H1 (cell line): ENCODE data around the gene CLDN16. TPM values are rescaled to one million over a fixed set of nuclear protein-coding genes. Genes with fewer than 3 reads are reported as not detected.

Source experiments
- CTCF ChIA-PET: fragments of 300-600 bp; sonication (Branson Sonifier 250); formaldehyde crosslinking; loops from one replicate; lab custom pipeline; 2021; ENCODE audit not compliant: partially characterized antibody; lab: Charles Lee
- POLR2A ChIA-PET: fragments of 300-600 bp; sonication (Branson Sonifier 250); formaldehyde crosslinking; loops from one replicate; lab custom pipeline; 2021; ENCODE audit warnings: inconsistent platforms; ENCODE audit not compliant: partially characterized antibody; lab: Charles Lee
- DNase-seq, 2 experiments: peaks; one replicate each; pipeline versions ENCODE4 v3.0.0 to v3.0.0-alpha.2; 2010 to 2022; ENCODE audit warnings: low spot score in 2 of 2, low read depth in 1 of 2, mixed read lengths in 1 of 2
- FAIRE-seq: peaks from 2 replicates; lab custom pipeline; 2011; peaks lifted over from hg19 to GRCh38; lab: Jason Lieb, UNC
- H2AFZ ChIP-seq: 2 replicates; pipeline ENCODE4 v1.8.1; 2012; ENCODE audit warnings: low read length, inconsistent platforms
- H2AK5ac ChIP-seq: 2 replicates; pipeline ENCODE4 v1.6.1; 2013; ENCODE audit warnings: low read depth, low read length
- H2BK120ac ChIP-seq: replicated peaks from 2 replicates; pipeline ENCODE3; 2013; ENCODE audit warnings: low read depth, low read length, inconsistent platforms
- H2BK12ac ChIP-seq: 2 replicates; pipeline ENCODE4 v1.6.1; 2013; ENCODE audit warnings: low read depth, low read length
- H2BK15ac ChIP-seq: 2 replicates; pipeline ENCODE4 v1.6.1; 2013; ENCODE audit warnings: low read length
- H2BK20ac ChIP-seq: 2 replicates; pipeline ENCODE4 v1.6.1; 2013; ENCODE audit warnings: low read length
- H2BK5ac ChIP-seq: 2 replicates; pipeline ENCODE4 v1.6.1; 2013; ENCODE audit warnings: low read depth, low read length
- H3K14ac ChIP-seq: 2 replicates; pipeline ENCODE4 v1.6.1; 2013; ENCODE audit warnings: inconsistent platforms; ENCODE audit not compliant: insufficient read length
- H3K18ac ChIP-seq: 2 replicates; pipeline ENCODE4 v1.6.1; 2013; ENCODE audit warnings: low read length; ENCODE audit errors: extremely low read depth
- H3K23ac ChIP-seq: 2 replicates; pipeline ENCODE4 v1.6.1; 2013; ENCODE audit warnings: inconsistent platforms; ENCODE audit not compliant: insufficient read length
- H3K23me2 ChIP-seq: 2 replicates; pipeline ENCODE4 v1.6.1; 2013; ENCODE audit warnings: low read depth, low read length
- H3K27ac ChIP-seq: 2 replicates; pipeline ENCODE4 v1.6.1; 2011; ENCODE audit warnings: low read depth, low read length, inconsistent platforms
- H3K27me3 ChIP-seq, 4 experiments: replicated peaks in 1 of 4; 1 replicate in 1 of 4; 2 replicates in 3 of 4; pipeline versions ENCODE4 v1.6.1 to v1.8.1; 2011 to 2013; ENCODE audit warnings: low read length in 3 of 4, mild to moderate bottlenecking in 3 of 4, inconsistent platforms in 2 of 4, mixed read lengths in 2 of 4, moderate library complexity in 1 of 4; ENCODE audit not compliant: control insufficient read depth in 3 of 4, insufficient read depth in 3 of 4; ENCODE audit errors: extremely low read depth in 1 of 4
- H3K36me3 ChIP-seq, 4 experiments: 2 replicates each; pipeline versions ENCODE4 v1.6.1 to v1.8.1; 2011 to 2013; ENCODE audit warnings: mild to moderate bottlenecking in 4 of 4, low read length in 3 of 4, moderate library complexity in 2 of 4, control low read depth in 1 of 4, inconsistent platforms in 1 of 4; ENCODE audit not compliant: insufficient read depth in 4 of 4, control insufficient read depth in 2 of 4
- H3K4ac ChIP-seq: replicated peaks from 2 replicates; pipeline ENCODE3; 2013; ENCODE audit warnings: low read length, low read depth, mixed read lengths, inconsistent platforms; ENCODE audit not compliant: insufficient read length
- H3K4me1 ChIP-seq, 4 experiments: replicated peaks in 1 of 4; 1 replicate in 1 of 4; 2 replicates in 3 of 4; pipeline versions ENCODE4 v1.6.1 to v1.8.1; 2011 to 2013; ENCODE audit warnings: low read length in 3 of 4, inconsistent platforms in 2 of 4, mixed read lengths in 1 of 4; ENCODE audit not compliant: insufficient read depth in 4 of 4, control insufficient read depth in 3 of 4
- H3K4me2 ChIP-seq, 2 experiments: 2 replicates each; pipeline versions ENCODE4 v1.6.1 to v1.8.1; 2011 to 2013; ENCODE audit warnings: low read depth in 2 of 2, low read length in 2 of 2, control low read depth in 1 of 2, inconsistent platforms in 1 of 2, mild to moderate bottlenecking in 1 of 2; ENCODE audit not compliant: insufficient read depth in 1 of 2
- H3K4me3 ChIP-seq, 4 experiments: fragments of 200-600, 300-600 bp in 1 of 4; sonication (generic), shearing (Covaris generic), sonication (Bioruptor Twin) in 1 of 4; 2 replicates each; pipeline versions ENCODE4 v1.5.1 to v1.8.1; 2011 to 2016; ENCODE audit warnings: low read length in 4 of 4, low read depth in 3 of 4, control low read depth in 2 of 4, inconsistent platforms in 2 of 4, mild to moderate bottlenecking in 2 of 4, mixed read lengths in 1 of 4, moderate library complexity in 1 of 4; ENCODE audit not compliant: insufficient read depth in 2 of 4; ENCODE audit errors: extremely low read depth in 1 of 4
- H3K56ac ChIP-seq: replicated peaks from 2 replicates; pipeline ENCODE3; 2013; ENCODE audit warnings: low read depth, mild to moderate bottlenecking, mixed read lengths, low read length, inconsistent platforms; ENCODE audit not compliant: insufficient read length
- H3K79me1 ChIP-seq: 2 replicates; pipeline ENCODE4 v1.6.1; 2013; ENCODE audit warnings: low read depth, low read length, control low read depth
- H3K79me2 ChIP-seq, 2 experiments: 2 replicates each; pipeline versions ENCODE4 v1.6.1 to v1.8.1; 2012 to 2013; ENCODE audit warnings: low read length in 2 of 2, mild to moderate bottlenecking in 2 of 2, inconsistent platforms in 1 of 2; ENCODE audit not compliant: insufficient read depth in 2 of 2, control insufficient read depth in 1 of 2
- H3K9ac ChIP-seq, 4 experiments: replicated peaks in 1 of 4; 1 replicate in 1 of 4; 2 replicates in 3 of 4; pipeline versions ENCODE4 v1.6.1 to v1.8.1; 2011 to 2013; ENCODE audit warnings: low read depth in 3 of 4, low read length in 3 of 4, control low read depth in 2 of 4, mild to moderate bottlenecking in 2 of 4, moderate library complexity in 2 of 4, inconsistent platforms in 1 of 4; ENCODE audit errors: extremely low read depth in 1 of 4
- H3K9me3 ChIP-seq, 2 experiments: 2 replicates each; pipeline versions ENCODE4 v1.6.1 to v1.8.1; 2012 to 2013; ENCODE audit warnings: mild to moderate bottlenecking in 2 of 2, moderate library complexity in 2 of 2, control low read depth in 1 of 2, inconsistent platforms in 1 of 2, low read depth in 1 of 2, low read length in 1 of 2, mixed read lengths in 1 of 2; ENCODE audit not compliant: insufficient read depth in 2 of 2
- H4K20me1 ChIP-seq, 2 experiments: replicated peaks in 1 of 2; 2 replicates each; pipeline versions ENCODE3 to v1.8.1; 2011 to 2013; ENCODE audit warnings: inconsistent platforms in 2 of 2, low read length in 2 of 2, mild to moderate bottlenecking in 1 of 2; ENCODE audit not compliant: insufficient read depth in 2 of 2, control insufficient read depth in 1 of 2
- H4K5ac ChIP-seq: 2 replicates; pipeline ENCODE4 v1.6.1; 2013; ENCODE audit warnings: low read length, low read depth, mixed read lengths, inconsistent platforms; ENCODE audit not compliant: insufficient read length
- H4K8ac ChIP-seq: 2 replicates; pipeline ENCODE4 v1.8.0; 2013; ENCODE audit warnings: mild to moderate bottlenecking, moderate library complexity, low read length, inconsistent platforms; ENCODE audit not compliant: insufficient read depth; ENCODE audit errors: extremely low read depth
- H4K91ac ChIP-seq: replicated peaks from 2 replicates; pipeline ENCODE3; 2013; ENCODE audit warnings: low read length, mixed read lengths, inconsistent platforms; ENCODE audit not compliant: insufficient read length
- BRCA1 ChIP-seq: IDR thresholded peaks from 2 replicates; pipeline ENCODE4 v1.6.1; 2012; ENCODE audit warnings: low read depth, low read length, improper control_type of control experiment
- KDM5A ChIP-seq: fragments of 200-600 bp; IDR thresholded peaks from 2 replicates; pipeline ENCODE4 v1.7.1; 2012; ENCODE audit warnings: mild to moderate bottlenecking, low read length, inconsistent platforms, mixed read lengths
- POLR2AphosphoS5 ChIP-seq: IDR thresholded peaks from 2 replicates; pipeline ENCODE4 v1.6.1; 2011; ENCODE audit warnings: low read depth, low read length
- RNF2 ChIP-seq: fragments of 200-900, 300-1000 bp; sonication (generic); IDR thresholded peaks from 2 replicates; pipeline ENCODE4 v1.7.1; 2016; ENCODE audit warnings: borderline replicate concordance, low read depth, mild to moderate bottlenecking, antibody characterized with exemption, low read length; ENCODE audit not compliant: poor library complexity, severe bottlenecking; ENCODE audit errors: missing control alignments
- WGBS, 2 experiments: shearing (Covaris generic) in 1 of 2; methylation state at CpG; one replicate each; pipeline versions ENCODE4 v1.1.6 to v1.1.7; 2013 to 2015; ENCODE audit warnings: low lambda C conversion rate in 2 of 2, mixed read lengths in 2 of 2, inconsistent platforms in 1 of 2, low coverage in 1 of 2, missing lambda C conversion rate in 1 of 2; ENCODE audit not compliant: insufficient replicate concordance in 2 of 2, insufficient coverage in 1 of 2, insufficient read length in 1 of 2; ENCODE audit errors: extremely low coverage in 1 of 2, missing lambda C conversion rate in 1 of 2; 5-methylcytosine and 5-hydroxymethylcytosine counted together
- polyA plus RNA-seq, 7 experiments: library from polyadenylated mRNA; depleted of rRNA in 3 of 7; stranded (reverse) in 5 of 7; unstranded in 2 of 7; fragments of >200 nt in 5 of 7; fragments of 200-250 nt in 2 of 7; gene quantifications; 1 replicate in 5 of 7; 2 replicates in 1 of 7; 4 replicates in 1 of 7; pipeline versions ENCODE4 v1.2.1 to v1.2.3, GENCODE V29; 2011 to 2013; ENCODE audit warnings: missing spikeins in 2 of 7, mixed read lengths in 2 of 7
- total RNA-seq: library from RNA; stranded (reverse); fragmentation: NEBNext Ultra II Directional; extraction: Animal tissue kit (Norgen Biotek cat#: 25700); gene quantifications from 2 replicates; pipeline ENCODE4 v1.2.1, GENCODE V29; 2021

Gene CLDN16
- total and polyA plus RNA-seq, 2 of the 8 experiments (the other 6 are each of a cell fraction or from before 2014, with no cell fraction given), result not detected

GRCh38 chr3:190385731-190386688 is 2.0 kb upstream of the CLDN16 start:
- H2AK5ac ChIP-seq, result no peak overlapping the region
- no peak overlapping the region for H2BK120ac ChIP-seq
- no peaks in the 10 kb centered on the region for H3K27me3 ChIP-seq
- H4K20me1 ChIP-seq, result no peaks in the 10 kb centered on the region
- H2BK15ac ChIP-seq, result no peak overlapping the region
- DNase-seq (no peak), FAIRE-seq (no peak)
- H3K14ac ChIP-seq, result no peak overlapping the region
- 80% methylated on average over 8 of the region's 8 CpGs; no CpG with 5 or more reads in 1 of the 2 experiments for WGBS, 2 experiments
- no peak overlapping the region for H3K9ac ChIP-seq
- H3K23ac ChIP-seq, result peak overlapping the region; percentile 17
- no peak overlapping the region for H3K56ac ChIP-seq
- no peak for TF ChIP-seq KDM5A
- TF ChIP-seq POLR2AphosphoS5, result no peak
- TF ChIP-seq RNF2, result no peak
- TF ChIP-seq BRCA1, result no peak
- H3K4me3 ChIP-seq, result no peak overlapping the region
- no peaks in the 10 kb centered on the region for H3K9me3 ChIP-seq
- H4K8ac ChIP-seq, result no peak overlapping the region
- no peaks in the 10 kb centered on the region for H3K23me2 ChIP-seq
- no peak overlapping the region for H2BK20ac ChIP-seq
- H3K4me1 ChIP-seq, result peaks cover 0 to 3% (median 0%) of the 10 kb centered on the region in 4 experiments; a peak in 1 of 7 replicates
- H3K36me3 ChIP-seq, result no peaks in the 10 kb centered on the region
- H4K91ac ChIP-seq, result no peak overlapping the region
- no peak overlapping the region for H3K4ac ChIP-seq
- H2BK12ac ChIP-seq, result no peak overlapping the region
- CTCF ChIA-PET, result interaction anchor here (0.6 to 1.3 kb wide), 2 partner anchors 12 to 135 kb away, joined by 4 read pairs; no protein-coding TSS in a partner anchor
- H3K4me2 ChIP-seq, result no peak overlapping the region
- no peak overlapping the region for H4K5ac ChIP-seq
- POLR2A ChIA-PET, result no interaction called here
- no peaks in the 10 kb centered on the region for H3K79me1 ChIP-seq
- no peak overlapping the region for H3K27ac ChIP-seq
- H3K79me2 ChIP-seq, result no peaks in the 10 kb centered on the region
- no peak overlapping the region for H2BK5ac ChIP-seq
- no peak overlapping the region for H3K18ac ChIP-seq
- no peak overlapping the region for H2AFZ ChIP-seq
